ENCODE results near the gene FXN. TPM values are rescaled to one million over a fixed set of nuclear protein-coding genes. Genes with fewer than 3 reads are reported as not detected.
A peak's percentile ranks its signal among the peaks of the same experiment; 100 is the strongest.
"Not testable (repeated sequence)": the region's sequence is repeated elsewhere in the genome, so short reads cannot be mapped to it uniquely, and the experiment has no call there.

Gene FXN
- total RNA-seq, 1 donor = 6.5 TPM

DNA sequence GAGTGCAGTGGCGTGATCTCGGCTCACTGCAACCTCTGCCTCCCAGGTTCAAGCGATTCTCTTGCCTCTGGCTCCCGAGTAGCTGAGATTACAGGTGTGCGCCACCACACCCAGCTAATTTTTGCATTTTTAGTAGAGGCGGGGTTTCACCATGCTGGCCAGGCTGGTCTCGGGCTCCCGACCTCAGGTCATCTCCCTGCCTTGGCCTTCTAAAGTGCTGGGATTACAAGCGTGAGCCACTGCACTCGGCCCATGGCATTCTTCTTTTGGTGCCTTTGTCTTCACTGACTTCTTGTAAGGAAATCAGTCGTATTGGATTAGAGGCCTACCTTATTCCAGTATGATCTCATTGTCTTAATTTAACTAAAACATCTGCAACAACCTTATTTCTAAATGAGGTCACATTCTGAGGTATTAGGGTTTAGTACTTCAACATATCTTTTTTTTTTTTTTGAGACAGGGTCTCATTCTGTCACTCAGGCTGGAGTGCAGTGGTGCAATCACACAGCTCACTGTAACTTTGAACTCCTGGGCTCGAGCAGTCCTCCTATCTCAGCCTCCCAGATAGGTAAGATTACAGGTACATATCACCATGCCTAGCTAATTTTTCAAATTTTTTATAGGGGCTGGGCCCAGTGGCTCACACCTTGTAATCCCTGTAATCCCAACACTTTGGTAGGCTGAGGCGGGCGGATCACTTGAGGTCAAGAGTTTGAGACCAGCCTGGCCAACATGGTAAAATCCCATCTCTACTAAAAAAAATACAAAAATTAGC is 59.0 kb downstream of the FXN start:
- not testable (repeated sequence) for DNase-seq (ENCODE audit: low read depth in 2 of 3, low spot score in 2 of 3)

DNA sequence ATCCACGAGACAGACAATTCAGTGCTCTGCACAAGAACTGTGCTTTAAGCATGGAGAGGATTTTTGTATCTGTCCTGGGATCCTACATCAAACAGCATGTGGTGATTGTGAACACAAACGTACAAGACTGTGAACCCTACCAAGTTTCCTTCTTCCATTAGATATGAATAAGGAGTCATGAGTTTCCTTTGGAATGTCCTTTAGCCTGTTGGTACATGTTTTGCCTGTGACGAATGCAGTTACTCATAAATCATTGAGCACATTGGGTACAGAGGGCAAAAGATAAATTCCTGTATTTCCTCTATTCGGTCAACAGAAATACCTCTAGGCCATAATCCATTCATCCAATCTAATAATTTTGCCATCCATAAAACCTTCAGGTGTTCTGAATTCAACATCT is 61.5 kb downstream of the FXN start:
- no peak for DNase-seq (ENCODE audit: low read depth in 2 of 3, low spot score in 2 of 3)

DNA sequence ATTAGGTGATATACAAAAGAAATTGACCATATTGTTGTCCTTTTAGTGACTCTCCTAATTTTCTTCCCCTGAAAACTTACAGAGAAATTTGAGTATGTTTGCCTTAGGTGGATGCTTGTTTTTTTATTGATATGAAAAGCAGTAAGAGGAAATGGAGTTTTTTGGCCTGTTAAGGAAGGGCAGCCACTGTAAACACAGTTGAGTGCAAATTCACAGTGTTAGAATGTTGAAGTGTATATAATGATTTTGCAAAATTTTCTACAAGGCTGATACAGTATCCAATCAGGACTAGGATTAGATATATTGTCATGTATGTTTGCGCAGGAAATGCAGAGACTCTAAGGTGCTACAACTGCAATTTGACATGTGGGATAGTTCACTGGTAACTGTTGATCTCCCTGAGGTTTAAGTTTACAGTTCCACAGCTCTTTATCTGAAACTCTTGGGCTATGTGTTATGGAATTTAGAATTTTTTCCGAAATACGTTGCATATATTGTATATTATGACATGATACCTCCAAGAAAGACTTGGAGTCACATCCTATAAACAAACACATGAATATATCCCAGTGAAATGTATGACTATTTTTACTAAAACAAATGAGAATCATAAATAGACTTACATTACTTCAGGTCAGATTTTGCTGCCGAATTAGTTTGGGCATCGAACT is 62.5 kb downstream of the FXN start:
- DNase-seq (ENCODE audit: low read depth in 2 of 3, low spot score in 2 of 3) = no peak

DNA sequence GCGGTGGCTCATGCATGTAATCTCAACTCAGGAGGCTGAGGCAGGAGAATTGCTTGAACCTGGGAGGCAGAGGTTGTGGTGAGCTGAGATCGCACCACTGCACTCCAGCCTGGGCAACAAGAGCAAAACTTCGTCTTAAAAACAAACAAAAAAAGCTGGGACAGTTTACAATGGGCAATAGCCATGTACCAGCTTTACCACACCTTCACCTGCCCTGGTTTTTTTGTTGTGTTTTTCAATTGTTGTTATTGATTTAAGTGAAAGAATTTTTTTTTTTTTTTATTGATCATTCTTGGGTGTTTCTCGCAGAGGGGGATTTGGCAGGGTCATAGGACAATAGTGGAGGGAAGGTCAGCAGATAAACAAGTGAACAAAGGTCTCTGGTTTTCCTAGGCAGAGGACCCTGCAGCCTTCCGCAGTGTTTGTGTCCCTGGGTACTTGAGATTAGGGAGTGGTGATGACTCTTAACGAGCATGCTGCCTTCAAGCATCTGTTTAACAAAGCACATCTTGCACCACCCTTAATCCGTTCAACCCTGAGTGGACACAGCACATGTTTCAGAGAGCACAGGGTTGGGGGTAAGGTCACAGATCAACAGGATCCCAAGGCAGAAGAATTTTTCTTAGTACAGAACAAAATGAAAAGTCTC is 67.9 kb downstream of the FXN start:
- not testable (repeated sequence) for DNase-seq (ENCODE audit: low read depth in 2 of 3, low spot score in 2 of 3)

DNA sequence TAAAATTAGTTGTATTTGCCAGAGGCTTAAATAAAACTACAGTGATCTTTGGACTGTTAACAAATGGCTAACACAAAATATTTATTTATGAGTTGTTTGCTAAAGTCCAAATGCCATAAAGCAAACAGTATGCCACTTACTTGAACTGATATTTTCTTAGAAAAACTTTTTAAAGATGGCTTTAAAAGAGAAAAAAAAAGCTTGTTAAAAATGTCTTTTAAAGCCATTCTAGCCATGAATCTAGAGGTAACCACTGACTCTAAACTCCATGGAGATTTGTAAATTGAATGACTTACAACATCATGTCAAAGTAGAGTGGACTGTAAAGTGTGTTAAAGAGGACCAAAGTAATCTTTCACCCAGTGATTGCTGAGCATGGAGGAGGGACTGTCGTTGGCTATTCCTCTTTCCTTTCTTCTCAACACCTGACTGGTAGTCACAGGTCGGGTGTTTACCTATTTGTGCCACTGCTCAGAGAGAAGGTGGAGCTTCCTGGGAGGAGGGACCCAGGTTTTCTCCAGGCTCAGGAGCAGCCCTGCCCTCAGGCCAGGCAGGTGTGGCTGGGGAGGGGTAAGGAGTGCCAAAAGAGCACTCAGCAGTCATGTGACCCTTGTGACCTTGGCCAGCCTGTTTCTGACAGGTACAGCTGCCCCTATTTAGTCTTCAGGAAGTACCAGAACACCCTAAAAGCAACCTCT is 69.4 kb downstream of the FXN start:
- no peak for DNase-seq (ENCODE audit: low read depth in 2 of 3, low spot score in 2 of 3)

DNA sequence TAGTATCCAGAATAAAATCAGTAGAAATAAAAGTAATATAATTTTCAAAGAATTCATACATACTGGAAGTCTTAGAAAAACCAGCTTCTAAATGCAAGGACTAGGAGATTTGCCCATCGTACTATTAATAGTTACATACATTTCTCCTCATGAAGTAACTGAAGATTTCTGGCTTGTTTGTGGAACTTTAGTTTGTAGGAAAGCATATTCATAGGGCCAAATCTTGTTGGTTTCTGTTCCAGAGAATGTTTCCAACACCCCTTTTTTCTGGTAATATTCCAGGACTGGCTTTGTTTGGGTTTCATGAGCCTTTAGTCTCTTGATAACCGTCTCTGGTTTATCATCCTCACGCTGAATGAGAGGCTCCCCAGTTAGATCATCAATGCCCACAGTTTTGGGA is 72.2 kb downstream of the FXN start:
- no peak for DNase-seq (ENCODE audit: low read depth in 2 of 3, low spot score in 2 of 3)

DNA sequence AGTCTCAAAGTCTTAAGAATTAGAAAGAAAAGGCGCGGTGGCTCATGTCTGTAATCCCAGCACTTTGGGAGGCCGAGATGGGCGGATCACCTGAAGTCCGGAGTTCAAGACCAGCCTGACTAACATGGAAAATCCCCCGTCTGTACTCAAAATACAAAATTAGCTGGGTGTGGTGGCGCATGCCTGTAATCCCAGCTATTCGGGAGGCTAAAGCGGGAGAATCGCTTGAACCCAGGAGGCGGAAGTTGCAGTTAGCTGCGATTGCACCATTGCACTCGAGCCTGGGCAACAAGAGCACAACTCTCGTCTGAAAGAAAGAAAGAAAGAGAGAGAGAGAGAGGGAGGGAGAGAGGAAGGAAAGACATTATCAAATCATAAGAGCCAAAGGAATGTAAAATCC is 73.2 kb downstream of the FXN start:
- DNase-seq (ENCODE audit: low read depth in 2 of 3, low spot score in 2 of 3) = not testable (repeated sequence)

DNA sequence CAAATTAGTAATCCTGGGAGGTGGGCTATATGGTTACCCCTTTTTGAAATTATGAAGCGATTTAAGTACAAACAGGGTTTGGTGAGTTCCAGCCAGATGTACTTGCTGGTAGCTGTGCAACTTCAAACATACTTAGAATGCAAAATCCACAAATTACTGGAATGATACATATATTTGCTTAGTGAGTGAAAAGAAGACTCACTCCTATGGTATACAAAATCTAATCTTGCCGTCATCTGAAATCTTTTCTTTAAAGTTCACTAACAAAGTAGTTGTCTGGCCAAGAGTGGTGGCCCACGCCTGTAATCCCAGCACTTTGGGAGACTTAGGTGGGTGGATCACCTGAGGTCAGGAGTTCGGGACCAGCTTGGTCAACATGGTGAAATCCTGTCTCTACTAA is 73.6 kb downstream of the FXN start:
- DNase-seq (ENCODE audit: low read depth in 2 of 3, low spot score in 2 of 3) = no peak

DNA sequence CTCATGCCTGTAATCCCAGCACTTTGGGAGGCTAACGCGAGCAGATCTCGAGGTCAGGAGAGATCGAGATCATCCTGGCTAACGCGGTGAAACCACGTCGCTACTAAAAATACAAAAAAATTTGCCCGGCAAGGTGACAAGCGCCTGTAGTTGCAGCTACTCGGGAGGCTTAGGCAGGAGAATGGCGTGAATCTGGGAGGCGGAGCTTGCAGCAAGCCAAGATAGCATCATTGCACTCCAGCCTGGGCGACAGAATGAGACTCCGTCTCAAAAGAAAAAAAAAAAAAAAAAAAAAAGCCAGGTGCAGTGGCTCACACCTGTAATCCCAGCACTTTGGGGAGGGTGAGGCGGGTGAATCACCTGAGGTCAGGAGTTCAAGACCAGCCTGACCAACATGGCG is 77.1 kb downstream of the FXN start:
- DNase-seq (ENCODE audit: low read depth in 2 of 3, low spot score in 2 of 3) = not testable (repeated sequence)

DNA sequence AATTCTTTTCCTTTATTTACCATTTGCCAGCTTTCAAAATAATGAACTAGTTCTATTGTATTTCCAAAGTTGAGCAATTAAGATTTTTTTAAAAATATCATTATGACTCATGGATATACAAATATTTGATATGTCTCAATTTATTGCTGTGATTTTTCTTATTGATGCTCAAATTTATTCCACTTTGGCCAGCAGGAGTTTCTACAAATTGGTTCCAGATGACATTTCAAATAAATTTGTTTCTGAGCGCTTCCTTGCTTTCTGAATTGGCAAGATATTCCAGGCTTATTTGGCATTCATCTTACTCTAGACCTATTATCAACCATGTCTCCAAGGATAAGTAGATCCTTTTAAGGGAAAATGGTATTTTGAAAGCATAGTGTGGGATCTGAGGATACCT is 80.1 kb downstream of the FXN start:
- DNase-seq (ENCODE audit: low read depth in 2 of 3, low spot score in 2 of 3) = no peak

DNA sequence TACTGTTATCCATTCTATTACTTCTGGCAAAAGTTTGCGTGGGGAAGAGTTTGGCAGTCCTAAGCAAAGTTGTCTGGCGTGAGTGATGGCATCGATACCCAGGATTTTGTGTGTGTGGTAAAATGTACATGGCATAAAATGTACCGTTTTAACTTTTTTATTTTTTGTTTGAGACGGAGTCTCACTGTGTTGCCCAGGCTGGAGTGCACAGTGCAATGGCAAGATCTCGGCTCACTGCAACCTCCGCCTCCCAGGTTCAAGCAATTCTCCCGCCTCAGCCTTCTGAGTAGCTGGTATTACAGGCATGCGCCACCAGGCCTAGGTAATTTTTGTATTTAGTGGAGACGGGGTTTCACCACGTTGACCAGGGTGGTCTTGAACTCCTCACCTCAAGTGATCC is 83.1 kb downstream of the FXN start:
- DNase-seq (ENCODE audit: low read depth in 2 of 3, low spot score in 2 of 3) = no peak

DNA sequence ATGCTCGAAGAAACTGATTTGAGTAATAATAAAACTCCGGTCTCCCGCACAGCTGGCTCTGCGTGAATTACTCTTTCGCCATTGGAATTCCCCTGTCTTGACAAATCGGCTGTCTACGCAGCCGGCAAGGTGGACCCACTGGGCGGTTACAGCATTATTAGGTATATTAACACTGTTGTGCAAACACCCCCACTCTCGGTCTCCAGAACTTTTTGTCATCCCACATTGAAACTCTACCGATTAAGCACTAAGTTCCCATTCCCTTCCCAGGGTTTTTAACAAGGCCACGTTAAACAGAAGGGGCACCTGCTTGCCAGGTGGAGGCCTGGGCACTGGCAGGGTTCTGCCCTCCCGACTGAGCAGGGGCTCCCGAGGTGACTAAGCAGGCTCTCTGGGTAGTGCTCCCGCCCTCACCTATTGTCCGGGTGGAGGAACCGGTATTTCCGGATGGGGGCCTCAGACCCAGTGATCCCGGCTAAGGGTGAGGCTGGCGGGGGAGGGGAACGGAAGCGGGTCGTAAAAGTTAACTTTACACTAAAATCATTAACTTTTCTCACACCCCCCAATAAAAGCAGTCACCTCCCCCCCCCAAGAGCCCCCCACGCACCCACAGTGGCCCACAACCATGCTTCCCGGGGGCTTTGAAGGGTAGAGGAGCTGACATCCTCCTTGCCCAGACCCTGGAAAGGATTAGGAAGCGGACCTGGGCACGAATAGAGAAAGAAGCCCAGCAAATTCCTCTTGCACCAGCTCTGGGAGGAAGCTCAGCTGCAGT is 85.0 kb downstream of the FXN start:
- DNase-seq (ENCODE audit: low read depth in 2 of 3, low spot score in 2 of 3) = peak in 1 of 3 donors; percentile 27

DNA sequence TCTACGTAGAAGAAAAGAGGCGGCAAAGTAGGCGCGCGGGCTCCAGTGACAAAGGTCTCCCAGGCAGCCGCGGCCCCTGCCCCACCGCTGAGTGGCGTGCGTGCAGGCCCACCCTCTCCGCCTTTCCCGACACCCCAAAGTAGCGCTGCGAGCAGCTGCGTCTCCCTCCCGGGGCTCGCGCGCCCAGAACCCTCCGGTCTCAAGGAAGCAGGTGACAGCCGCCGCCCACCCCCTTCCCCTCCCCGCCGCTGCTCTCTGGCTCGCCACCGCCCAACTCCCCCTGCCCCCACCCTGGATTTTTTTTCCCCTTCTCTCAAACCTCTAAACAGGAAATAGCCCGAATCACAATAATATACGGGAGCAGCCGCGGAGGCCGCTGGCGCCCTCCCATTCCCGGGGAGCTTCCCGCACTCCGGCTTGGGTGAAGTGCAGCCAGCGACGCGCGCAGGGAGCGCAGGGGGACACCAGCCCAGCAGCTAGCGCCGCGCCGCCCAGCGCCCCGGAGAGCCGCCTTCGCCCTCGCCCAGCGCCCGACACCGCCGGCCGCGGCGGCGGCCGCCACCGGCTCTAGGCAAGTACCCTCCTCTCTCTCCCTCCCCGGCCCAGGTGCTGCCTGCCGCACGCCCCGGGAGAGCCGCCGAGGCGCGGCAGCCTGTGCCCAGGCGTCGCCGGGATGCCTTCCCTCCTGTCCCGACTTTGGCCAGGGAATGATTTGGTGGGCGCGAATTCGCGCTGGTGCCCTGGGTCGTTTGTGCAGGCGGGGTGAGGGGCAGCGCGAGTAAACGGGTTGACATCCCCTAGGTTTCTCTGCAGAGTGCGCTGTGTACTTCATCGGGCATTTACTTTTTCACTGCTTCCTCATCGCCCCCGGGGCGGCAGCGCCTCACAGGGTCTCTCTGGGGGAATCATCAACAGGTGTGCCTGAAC is 85.9 kb downstream of the FXN start:
- peak in 2 of 3 donors; percentile 72 to 73 for DNase-seq (ENCODE audit: low read depth in 2 of 3, low spot score in 2 of 3)

DNA sequence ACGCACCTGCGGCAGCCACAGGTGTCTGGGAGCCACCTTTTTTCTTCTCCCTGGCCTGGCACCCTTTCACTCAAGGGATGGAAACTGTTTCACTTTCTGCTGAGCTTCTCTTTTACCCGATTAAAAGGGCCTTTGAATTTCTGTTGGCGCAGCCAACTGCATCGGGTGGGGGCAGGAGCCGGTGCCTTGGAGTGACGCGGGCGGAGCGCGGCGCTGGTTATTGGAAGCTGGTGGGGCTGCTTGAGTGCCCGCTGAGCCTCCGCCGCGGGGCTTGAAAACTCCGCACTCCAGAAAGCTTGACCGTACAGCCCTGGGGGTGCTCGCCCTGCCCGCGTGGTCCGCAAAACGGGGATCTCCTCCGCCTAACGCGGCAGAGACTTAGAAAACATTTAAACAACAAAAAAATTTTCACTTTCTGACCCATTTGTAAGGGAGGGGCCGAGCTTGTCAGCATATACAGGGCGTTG is 86.6 kb downstream of the FXN start:
- DNase-seq (ENCODE audit: low read depth in 2 of 3, low spot score in 2 of 3) = peak in 2 of 3 donors; percentile 75 to 84

DNA sequence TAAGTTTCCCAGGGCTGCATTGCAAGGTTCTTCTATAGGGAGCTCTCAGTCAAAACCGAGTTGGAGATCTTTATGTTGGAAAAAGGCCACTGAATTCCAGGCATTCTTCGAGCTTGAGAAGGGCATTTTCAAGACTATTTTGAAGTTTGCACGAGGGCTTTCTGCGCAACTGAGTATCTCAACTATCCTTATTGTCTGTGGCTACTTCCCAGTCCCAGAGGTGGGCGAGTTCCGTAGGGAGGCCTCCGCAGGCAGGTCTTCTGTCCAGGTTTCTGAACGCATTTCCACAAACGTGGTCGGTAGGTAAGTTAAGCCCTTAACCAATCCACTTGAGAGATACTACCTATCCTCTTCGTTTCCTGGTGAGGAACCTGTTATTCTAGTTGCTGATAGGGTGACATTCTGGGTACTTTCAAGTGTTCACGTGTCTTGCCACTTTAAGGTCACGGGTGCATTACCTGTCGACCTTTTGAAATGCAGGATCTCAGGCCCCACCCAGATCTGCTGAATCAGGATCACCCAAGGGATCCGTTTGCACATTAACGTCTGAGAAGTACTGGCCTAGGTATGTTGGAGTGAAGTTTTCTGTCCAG is 87.1 kb downstream of the FXN start:
- no peak for DNase-seq (ENCODE audit: low read depth in 2 of 3, low spot score in 2 of 3)

DNA sequence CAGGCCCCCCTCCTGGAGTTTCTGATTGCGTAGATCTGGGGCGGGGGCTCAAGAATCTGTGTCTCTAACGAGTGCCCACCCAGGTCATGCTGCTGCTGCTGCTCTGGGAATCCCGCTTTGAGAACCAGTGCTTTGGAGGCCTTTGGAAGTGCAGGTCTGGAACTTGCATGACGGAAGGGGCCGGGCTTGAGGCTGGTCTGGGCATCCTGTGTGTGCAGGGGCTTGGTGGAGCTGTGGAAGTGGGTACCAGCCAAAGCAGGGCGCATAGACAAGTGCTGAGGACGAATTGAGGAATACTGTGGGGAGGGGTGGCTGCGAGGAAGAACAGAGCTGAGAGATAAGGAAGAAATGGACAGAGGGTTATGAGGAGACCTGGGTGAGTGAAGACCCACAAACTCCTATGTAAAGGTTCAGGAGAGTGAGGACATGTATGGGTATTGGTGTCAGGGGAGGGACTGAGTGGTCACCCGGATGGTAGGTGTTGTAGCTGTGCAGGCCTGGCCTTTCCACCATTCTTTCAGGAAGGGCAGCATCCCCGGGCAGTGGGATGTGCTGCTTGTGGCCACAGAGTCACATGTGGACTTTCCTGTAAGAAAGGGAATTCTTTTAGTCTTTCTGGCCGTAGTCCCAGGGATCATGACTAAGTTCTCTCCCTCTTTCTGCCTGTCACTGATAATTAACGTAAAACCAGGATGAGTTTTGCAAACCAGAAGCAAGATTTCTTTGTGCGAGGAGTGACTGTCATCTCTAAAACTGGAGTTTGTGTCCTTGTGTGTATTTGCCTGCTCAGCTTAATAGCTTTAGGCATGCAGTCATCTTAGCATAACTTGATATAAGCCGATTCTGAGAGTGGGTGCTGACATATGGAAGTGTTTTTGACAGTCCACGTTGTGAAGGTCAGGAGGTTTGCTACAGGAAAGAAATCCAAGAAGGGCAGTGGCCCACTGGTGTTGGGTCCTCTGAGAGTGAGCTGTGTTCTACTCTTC is 95.2 kb downstream of the FXN start:
- no peak for DNase-seq (ENCODE audit: low read depth in 2 of 3, low spot score in 2 of 3)

DNA sequence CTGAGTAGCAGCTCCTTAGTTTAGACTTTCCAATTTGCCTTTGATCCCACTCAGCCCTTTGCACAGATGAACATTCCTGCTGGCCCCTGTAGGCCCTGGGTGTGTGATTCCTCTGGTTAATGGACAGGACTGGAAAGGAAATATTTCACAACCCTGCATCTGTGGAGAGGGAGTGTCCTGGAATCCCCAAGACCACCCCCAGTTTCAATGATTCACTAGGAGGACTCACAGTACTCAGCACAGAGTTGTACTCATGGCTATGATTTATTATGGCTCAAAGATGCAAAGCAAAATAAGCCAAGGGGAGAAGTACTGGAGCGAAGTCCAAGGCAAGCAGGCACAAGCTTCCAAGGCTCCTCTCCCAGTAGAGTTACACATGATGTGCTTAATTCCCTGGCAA is 96.1 kb downstream of the FXN start:
- DNase-seq (ENCODE audit: low read depth in 2 of 3, low spot score in 2 of 3) = no peak

DNA sequence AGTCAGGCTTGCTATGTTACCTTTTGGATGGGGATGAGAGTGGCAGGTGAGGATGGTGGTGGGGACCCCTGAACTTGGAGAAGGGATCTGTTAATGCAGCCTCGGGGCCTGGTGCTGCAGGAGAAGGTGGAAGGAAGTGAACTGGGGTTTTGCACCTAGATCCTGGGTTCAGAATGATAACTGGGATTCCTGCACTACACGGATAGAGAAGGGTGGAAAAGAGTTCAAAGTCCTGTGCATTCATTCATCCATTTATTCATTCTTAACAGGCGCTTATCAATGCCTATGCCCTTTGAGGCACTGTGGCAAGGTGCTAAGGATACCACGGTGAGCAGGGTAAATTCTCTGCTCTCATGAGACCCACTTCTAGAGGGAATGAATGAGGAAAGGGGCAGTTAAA is 96.8 kb downstream of the FXN start:
- no peak for DNase-seq (ENCODE audit: low read depth in 2 of 3, low spot score in 2 of 3)
